Stimulated activated CD8-positive, alpha-beta memory T cell treated with anti-CD3 and anti-CD28 coated beads, Interleukin-7, amount 100 ng/mL, for 1 hour (primary cell): Measurements from ENCODE around the gene TMEM132D.

ENCODE experiments used
- DNase-seq, 2 donors: peaks; one replicate each; pipeline ENCODE4 v3.0.0-alpha.2; 2020; ENCODE audit warnings: low read depth in 2 of 2

The TMEM132D gene

GRCh38 chr12:129538137-129538536 is 365.7 kb downstream of the TMEM132D start:
- no peak for DNase-seq

DNA sequence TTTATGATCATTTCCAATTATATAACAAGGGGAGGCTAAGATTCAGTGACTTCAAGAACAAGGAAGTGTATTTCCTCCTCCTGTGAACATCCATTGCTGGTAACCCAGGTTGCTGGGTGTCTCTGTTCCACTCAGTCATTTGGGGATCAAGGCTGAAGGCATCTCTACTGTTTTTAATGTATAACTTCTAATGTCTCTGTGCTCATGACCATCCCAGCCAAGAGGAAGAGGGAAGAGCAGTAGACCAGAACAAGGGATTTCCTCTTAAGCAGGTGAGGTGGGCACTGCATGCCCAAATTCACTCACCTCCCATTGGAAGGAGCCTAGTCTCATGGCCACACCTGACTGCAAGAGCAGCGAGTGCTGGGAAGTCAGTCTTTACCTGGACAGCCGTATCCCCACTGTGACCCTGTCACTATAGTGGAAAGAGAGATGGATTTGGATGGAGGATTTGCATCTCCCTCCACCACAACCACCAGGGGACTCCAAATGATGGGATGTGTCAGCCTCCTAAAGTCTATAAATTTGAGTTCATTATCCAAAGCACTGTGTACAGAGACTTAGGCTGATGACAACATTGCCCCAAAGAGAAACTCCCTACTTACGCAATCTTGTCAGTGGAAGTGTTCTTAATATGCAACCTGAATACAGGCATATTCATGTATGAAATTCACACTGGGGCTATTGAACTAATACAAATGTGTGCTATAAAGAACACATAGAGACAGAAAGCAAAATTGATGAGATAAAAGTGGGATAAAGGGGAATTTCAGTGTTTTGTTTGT is 368.7 kb downstream of the TMEM132D start:
- DNase-seq = no peak

GRCh38 chr12:129532707-129533499 is 370.9 kb downstream of the TMEM132D start:
- DNase-seq = no peak

GRCh38 chr12:129532082-129532481 is 371.7 kb downstream of the TMEM132D start:
- no peak for DNase-seq

DNA sequence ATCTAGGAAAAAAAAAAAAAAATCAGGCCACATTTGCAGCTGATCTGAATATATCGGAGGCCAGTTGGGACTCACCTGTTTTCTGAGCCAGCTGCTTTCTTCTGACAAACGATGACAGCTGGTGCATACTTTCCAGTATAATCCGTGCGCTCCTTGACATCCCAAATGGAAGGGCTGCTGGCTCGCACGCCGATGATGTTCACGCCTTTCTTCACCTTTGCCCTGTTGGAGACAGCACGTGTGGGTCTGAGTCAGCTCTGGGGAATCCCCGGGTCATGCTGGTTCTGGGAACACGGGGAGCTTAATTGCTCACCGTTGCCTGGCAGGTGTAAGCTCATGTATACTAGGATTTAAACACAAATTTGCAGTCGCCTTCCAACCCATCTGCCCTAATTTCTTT is 372.8 kb downstream of the TMEM132D start:
- no peak for DNase-seq

GRCh38 chr12:129530517-129530916 is 373.3 kb downstream of the TMEM132D start:
- no peak for DNase-seq

GRCh38 chr12:129527506-129527905 is 376.3 kb downstream of the TMEM132D start:
- DNase-seq = no peak

DNA sequence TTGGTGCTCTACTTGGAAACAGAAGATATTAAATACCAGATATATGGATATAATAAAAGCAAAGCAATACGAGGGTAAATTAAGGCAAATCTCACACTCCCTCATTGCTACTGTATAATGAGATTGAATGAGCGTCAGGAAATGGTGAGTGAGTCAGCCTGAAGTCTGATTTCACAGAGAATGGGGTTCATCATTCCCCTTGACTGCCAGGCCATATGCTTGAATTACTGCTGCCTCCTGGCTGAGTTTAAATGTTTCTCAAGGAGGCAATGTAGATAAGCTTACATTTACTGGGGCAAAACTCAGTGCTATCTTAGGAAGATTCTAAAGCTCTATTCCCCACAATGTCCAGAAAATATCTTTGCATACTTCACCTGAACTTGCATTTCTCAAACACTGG is 380.2 kb downstream of the TMEM132D start:
- no peak for DNase-seq

DNA sequence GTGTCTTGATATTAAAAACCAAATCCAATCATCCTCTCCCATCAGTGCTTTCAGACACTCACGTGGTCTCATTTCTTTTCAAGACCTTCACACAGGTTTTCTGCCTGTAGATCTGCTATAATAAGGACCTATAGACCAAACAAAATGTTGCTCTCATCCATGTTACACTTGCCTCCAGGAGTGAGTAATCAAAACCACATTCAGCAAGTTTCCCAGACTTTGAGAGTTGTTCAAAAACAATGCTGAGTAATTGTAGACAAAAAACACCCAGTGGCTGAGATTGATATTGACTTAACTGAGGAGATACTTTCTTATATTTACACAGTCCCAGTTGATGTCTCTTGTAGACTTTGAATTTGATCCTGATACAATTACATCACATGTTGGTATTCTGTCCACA is 383.1 kb downstream of the TMEM132D start:
- DNase-seq = no peak

GRCh38 chr12:129503802-129504201 is 400.0 kb downstream of the TMEM132D start:
- no peak for DNase-seq

DNA sequence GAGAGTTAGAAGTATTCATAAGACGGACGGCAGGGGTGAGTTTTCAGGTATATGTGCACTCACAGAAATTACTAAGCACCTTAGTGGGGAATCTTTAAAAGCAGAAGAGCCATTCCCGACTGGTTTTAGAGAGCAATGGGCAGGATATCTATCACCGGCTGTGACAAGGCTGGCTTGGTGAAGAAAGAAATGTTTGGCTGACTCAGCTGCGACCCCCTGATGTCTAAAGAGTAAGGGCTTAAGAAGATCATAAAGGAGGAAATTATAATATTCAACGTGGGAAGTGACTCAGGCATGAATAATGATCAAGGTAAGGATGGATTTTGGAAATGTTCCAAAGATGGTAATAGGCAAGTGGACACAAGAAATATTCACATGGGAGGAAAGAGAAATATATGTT is 407.6 kb downstream of the TMEM132D start:
- no peak for DNase-seq

- DNase-seq = no peak
Observed at GRCh38 chr12:129494766-129495165, 409.1 kb downstream of the TMEM132D start.

- no peak for DNase-seq
Observed at GRCh38 chr12:129494260-129494659, 409.6 kb downstream of the TMEM132D start.

DNA sequence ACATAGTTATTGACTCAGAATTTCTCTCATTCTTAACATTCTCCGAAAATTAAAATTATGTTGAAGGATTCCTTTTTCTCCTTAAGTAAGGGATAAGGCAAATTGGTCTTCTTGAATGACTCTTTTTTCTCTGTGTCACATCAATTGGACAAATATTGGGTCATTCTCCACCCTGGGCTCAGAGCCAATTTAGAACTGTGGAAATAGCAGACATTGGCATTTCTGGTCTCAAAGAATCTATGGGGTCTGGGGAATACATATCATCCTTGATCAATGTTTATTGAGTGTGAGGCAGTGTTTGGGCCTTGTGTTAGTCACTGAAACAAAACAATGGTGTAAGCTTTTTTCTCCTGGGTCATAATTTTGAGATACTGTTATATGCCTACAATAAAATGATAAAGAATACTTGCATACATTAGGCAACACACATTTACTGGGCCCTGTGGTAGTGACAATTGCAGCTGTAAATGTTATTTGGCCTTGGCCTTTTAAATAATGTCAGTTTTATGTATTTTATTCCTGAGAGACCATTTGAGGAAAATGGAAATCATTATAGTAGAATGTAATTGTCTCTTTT is 414.6 kb downstream of the TMEM132D start:
- DNase-seq = no peak

- DNase-seq = no peak
Observed at GRCh38 chr12:129486931-129487330, 416.9 kb downstream of the TMEM132D start.

- DNase-seq = no peak
Observed at GRCh38 chr12:129483111-129483893, 420.5 kb downstream of the TMEM132D start.

DNA sequence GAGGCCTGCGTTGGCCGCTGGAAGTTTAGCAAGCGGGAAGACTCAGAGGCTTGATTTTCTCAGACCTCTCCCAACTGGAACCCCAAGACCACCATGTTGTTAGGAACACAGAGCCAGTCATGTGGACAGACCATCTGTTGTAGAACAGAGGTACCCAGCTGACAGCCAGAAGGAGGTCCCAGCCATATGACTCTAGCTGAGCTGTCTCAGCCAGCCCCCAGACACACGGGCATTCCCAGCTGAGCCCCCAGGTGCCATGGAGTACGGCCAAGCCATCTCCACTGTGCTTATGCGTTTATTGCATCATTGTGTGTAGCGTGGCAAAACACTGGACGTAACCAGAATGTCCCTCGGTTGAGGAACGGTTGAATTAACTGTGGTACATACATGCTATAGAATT is 421.9 kb downstream of the TMEM132D start:
- no peak for DNase-seq

GRCh38 chr12:129470196-129470595 is 433.6 kb downstream of the TMEM132D start:
- DNase-seq = no peak

DNA sequence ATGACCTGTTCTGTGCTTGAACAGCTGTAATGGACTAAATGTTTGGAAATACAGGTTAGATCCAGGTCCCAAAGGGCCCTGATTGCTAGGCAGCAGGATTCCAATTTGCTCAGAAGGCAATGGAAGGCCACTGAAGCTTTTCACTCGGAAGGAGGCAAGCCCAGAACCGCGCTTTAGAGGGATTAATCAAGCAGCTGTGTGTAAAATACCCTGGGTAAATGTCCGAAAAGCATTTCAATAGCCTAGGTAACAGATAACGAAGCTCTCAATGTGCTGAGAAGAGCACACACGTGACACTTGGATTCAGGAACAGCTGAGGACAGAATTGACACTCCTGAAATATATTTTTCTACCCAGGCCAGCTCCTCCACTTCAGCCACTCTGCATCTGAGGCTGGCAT is 436.1 kb downstream of the TMEM132D start:
- no peak for DNase-seq

GRCh38 chr12:129467289-129467688 is 436.5 kb downstream of the TMEM132D start:
- no peak for DNase-seq

DNA sequence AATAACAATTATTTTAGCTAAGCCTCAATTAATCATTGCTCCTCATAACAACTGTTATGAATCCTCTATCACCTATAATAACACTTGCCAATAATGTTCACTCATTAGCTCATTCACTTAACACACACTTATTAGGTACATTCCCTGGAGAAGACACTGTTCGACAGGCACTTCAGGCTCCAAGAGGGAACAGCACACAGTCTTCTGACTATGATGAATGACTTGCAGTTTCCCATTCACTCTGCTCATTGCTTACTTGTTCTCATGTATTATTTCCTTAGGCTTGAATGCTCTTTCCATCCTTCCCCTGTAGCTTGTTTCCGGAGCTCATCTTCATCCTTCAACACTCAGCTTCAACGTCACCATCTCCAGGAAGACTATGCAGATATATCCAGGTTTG is 437.3 kb downstream of the TMEM132D start:
- DNase-seq = no peak

- DNase-seq = no peak
Observed at GRCh38 chr12:129459886-129460285, 443.9 kb downstream of the TMEM132D start.
